ENCODE results near the gene FXYD7. TPM values are rescaled to one million over a fixed set of nuclear protein-coding genes. Genes with fewer than 3 reads are reported as not detected.

Gene FXYD7
- total and polyA plus RNA-seq, 3 experiments from 2014 or later = 0.60 to 12.9 (median 1.0) TPM

DNA sequence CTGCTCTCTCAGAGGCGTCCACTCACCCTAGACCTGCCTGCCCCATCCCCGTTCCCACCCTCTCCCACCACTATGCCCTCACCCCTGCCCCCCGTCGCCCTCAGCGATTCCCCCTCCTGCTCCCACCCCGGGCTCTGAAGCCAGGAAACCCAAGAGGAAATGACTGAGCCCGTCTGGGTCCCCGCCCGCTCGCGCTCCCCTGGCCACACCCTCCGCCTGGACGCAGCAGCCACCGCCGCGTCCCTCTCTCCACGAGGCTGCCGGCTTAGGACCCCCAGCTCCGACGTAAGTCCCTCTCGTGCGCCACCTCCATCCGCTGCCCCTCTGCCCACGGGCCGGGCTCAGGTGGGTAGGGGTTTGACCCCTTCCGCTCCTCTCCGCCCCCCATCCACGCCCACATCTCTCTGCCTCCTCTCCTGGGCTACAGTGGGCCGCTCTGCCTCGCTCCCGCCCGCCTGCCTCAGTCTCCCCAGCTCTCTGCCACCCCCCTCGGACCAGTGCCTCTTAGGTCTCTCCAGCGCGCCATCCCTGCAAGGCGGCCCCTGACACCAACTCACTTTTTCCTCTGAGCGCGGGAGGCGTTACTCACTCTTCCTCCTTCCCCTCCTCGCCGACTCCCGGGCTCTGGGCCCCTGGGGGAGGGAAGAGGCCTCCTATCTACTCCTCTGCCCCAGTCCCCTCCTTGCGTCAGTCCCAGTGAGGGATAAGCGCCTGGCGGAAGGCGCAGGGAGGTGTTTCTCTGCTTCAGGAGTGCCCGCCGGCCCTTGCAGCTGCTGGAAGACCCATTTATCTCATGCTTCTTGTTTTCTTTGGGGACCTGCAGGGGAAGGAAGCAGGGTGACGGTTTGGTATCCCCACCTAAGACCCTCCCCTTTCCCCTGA is 11.7 kb downstream of the FXYD7 start, which contains the start of gene FXYD5:
Gene FXYD5, plus strand, starts transcription at position 211 of the 882 bp plus-strand sequence. CDS start 816 bp downstream, outside the sequence.
- H3K27ac ChIP-seq (ENCODE audit: low read depth, low read length) = peak within 1 kb of the TSS; percentile 91
- H3K4me3 ChIP-seq (ENCODE audit: low read length) = peak within 1 kb of the TSS; percentile 92
- no peaks in the 10 kb centered on the region for H3K9me3 ChIP-seq (ENCODE audit: low read length)
- CTCF ChIA-PET = interaction anchor here (0.6 to 4.0 kb wide), 21 partner anchors 8 to 141 kb away, joined by 3 to 29 read pairs (median 4); partner anchors contain the start of genes FAM187B and FXYD3
- POLR2A ChIA-PET = interaction anchor here (0.6 to 4.9 kb wide), 8 partner anchors 12 to 113 kb away, joined by 3 to 34 read pairs (median 4); partner anchors contain the start of gene FXYD7
- DNase-seq = peak; percentile 58 to 77 (median 62)
- H3K36me3 ChIP-seq (ENCODE audit: insufficient read depth, low read length) = peaks cover 29% of the 10 kb centered on the region
- Mint-ChIP-seq H3K36me3 (peaks cover 10 to 57% (median 20%) of the 10 kb centered on the region in 3 donors), H3K27me3 (no peaks in the 10 kb centered on the region), H3K27ac (peak within 1 kb of the TSS; percentile 91 to 100 (median 98)), H3K9me3 (no peaks in the 10 kb centered on the region), H3K4me3 (peak within 1 kb of the TSS; percentile 96 to 100 (median 99)), H3K4me1 (peaks cover 49 to 52% (median 49%) of the 10 kb centered on the region in 3 donors)
- H3K4me1 ChIP-seq (ENCODE audit: insufficient read depth, low read length) = peaks cover 37% of the 10 kb centered on the region
- no peaks in the 10 kb centered on the region for H3K27me3 ChIP-seq (ENCODE audit: insufficient read depth, low read length, poor library complexity, severe bottlenecking)

DNA sequence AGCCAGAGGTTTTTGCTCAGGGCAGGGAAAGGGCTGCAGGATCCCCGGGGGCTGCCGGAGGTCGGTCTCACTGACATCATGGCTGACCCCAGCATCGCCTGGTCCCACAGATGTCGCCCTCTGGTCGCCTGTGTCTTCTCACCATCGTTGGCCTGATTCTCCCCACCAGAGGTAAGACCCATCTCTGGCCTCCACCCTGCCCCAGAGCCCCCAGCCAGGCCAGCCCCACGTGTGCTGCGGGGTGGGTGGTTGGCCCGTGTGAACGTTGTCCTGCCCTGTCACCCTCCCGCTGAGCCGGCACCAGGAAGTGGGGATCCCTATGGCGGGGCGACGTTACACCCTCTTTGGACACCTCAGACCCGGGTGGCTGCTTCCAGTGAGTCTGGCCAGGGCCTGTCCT is 12.4 kb downstream of the FXYD7 start:
- Histone ChIP-seq H3K36me3 (ENCODE audit: insufficient read depth, low read length) (peaks cover 30% of the 10 kb centered on the region), H3K4me1 (ENCODE audit: insufficient read depth, low read length) (peaks cover 37% of the 10 kb centered on the region), H3K27me3 (ENCODE audit: insufficient read depth, low read length, poor library complexity, severe bottlenecking) (no peaks in the 10 kb centered on the region), H3K9me3 (ENCODE audit: low read length) (no peaks in the 10 kb centered on the region), H3K4me3 (ENCODE audit: low read length) (peak overlapping the region; percentile 92), H3K27ac (ENCODE audit: low read depth, low read length) (peak overlapping the region; percentile 91)
- Mint-ChIP-seq H3K27ac (peak overlapping the region; percentile 91 to 100 (median 98)), H3K4me3 (peak overlapping the region; percentile 96 to 100 (median 99)), H3K36me3 (peaks cover 12 to 64% (median 20%) of the 10 kb centered on the region in 3 donors), H3K9me3 (no peaks in the 10 kb centered on the region), H3K27me3 (no peaks in the 10 kb centered on the region), H3K4me1 (peaks cover 49 to 53% (median 49%) of the 10 kb centered on the region in 3 donors)
- ChIA-PET CTCF (interaction anchor here (1.0 to 4.0 kb wide), 5 partner anchors 14 to 111 kb away, joined by 3 to 29 read pairs (median 4); no protein-coding TSS in a partner anchor), POLR2A (interaction anchor here (2.0 to 4.9 kb wide), 2 partner anchors 13 to 58 kb away, joined by 7 to 34 read pairs; partner anchors contain the start of gene FXYD7)
- peak in 2 of 5 donors; percentile 20 to 24 for DNase-seq

DNA sequence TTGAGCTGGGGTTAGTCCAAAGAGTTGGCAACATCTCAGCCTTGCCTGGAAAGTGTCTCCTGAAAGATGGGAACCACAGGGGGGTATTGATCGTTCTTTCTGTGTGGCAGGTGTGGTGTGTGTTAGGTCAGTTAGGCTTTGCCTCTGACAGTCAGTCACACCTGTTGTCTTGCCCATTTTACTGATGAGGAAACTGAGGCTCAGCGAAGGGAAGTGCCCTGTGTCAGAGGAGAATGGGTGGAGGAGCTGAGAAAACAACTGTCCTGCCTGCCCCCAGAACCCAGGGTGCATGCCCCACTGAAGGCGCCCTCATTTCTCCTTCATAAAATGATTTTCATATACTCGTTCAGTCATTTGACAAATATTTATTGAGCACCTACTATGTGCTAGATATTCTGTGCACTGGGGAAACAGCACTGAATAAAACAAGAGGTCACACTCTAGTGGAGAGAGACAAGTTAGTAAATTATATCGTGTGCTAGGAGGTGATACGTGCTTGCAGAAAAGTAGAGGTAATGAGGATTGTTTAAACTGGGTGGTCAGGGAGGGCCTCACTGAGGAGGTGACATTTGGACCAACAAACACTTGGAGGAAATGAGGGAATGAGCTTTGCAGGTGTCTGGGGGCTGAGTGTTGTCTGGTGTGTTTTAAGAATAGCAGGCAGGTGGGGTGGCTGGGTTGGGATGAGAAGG is 13.1 kb downstream of the FXYD7 start:
- H3K4me1 Mint-ChIP-seq = peaks cover 50 to 56% (median 51%) of the 10 kb centered on the region in 3 donors
- H3K27ac Mint-ChIP-seq = peak overlapping the region; percentile 91 to 100 (median 98)
- peaks cover 18 to 71% (median 21%) of the 10 kb centered on the region in 3 donors for H3K36me3 Mint-ChIP-seq
- Histone ChIP-seq H3K27me3 (ENCODE audit: insufficient read depth, low read length, poor library complexity, severe bottlenecking) (no peaks in the 10 kb centered on the region), H3K36me3 (ENCODE audit: insufficient read depth, low read length) (peaks cover 36% of the 10 kb centered on the region), H3K27ac (ENCODE audit: low read depth, low read length) (peak overlapping the region; percentile 91), H3K4me1 (ENCODE audit: insufficient read depth, low read length) (peaks cover 37% of the 10 kb centered on the region), H3K9me3 (ENCODE audit: low read length) (no peaks in the 10 kb centered on the region), H3K4me3 (ENCODE audit: low read length) (peak overlapping the region; percentile 92)
- no peaks in the 10 kb centered on the region for H3K9me3 Mint-ChIP-seq
- no peak for DNase-seq
- H3K4me3 Mint-ChIP-seq = peak overlapping the region; percentile 96 to 100 (median 99)
- no peaks in the 10 kb centered on the region for H3K27me3 Mint-ChIP-seq
- ChIA-PET CTCF (interaction anchor here (1.0 to 1.4 kb wide), 4 partner anchors 14 to 112 kb away, joined by 3 to 5 read pairs (median 4); no protein-coding TSS in a partner anchor), POLR2A (interaction anchor here (4.9 kb wide), 1 partner anchor 14 kb away, joined by 34 read pairs; the partner anchor contains the start of gene FXYD7)

DNA sequence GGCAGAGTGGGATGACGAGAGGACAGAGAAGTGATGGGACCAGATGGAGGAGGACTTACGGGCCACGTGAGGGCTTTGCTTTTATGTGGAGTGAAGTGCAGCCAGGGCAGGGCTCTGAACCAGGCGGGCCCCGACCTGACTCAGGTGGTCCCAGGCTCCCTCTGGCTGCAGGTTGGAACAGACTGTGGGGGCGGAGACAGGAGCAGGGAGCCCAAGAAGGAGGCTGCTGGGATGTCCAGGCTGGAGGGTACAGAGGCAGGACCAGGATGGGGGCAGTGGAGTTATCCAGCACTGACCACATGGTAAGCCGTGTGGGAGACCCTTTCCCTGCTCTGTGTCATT is 13.6 kb downstream of the FXYD7 start:
- no peak for DNase-seq
- peaks cover 41% of the 10 kb centered on the region for H3K36me3 ChIP-seq (ENCODE audit: insufficient read depth, low read length)
- ChIA-PET POLR2A (no interaction called here), CTCF (interaction anchor here (1.0 to 1.4 kb wide), 4 partner anchors 15 to 112 kb away, joined by 3 to 5 read pairs (median 4); no protein-coding TSS in a partner anchor)
- Mint-ChIP-seq H3K36me3 (peaks cover 23 to 76% (median 26%) of the 10 kb centered on the region in 3 donors), H3K27me3 (no peaks in the 10 kb centered on the region), H3K4me3 (peak overlapping the region; percentile 96 to 100 (median 99)), H3K9me3 (no peaks in the 10 kb centered on the region), H3K27ac (peak overlapping the region; percentile 91 to 100 (median 98)), H3K4me1 (peaks cover 51 to 59% (median 55%) of the 10 kb centered on the region in 3 donors)
- peak overlapping the region; percentile 92 for H3K4me3 ChIP-seq (ENCODE audit: low read length)
- peak overlapping the region; percentile 91 for H3K27ac ChIP-seq (ENCODE audit: low read depth, low read length)
- H3K9me3 ChIP-seq (ENCODE audit: low read length) = no peaks in the 10 kb centered on the region
- H3K4me1 ChIP-seq (ENCODE audit: insufficient read depth, low read length) = peaks cover 37% of the 10 kb centered on the region
- H3K27me3 ChIP-seq (ENCODE audit: insufficient read depth, low read length, poor library complexity, severe bottlenecking) = no peaks in the 10 kb centered on the region

DNA sequence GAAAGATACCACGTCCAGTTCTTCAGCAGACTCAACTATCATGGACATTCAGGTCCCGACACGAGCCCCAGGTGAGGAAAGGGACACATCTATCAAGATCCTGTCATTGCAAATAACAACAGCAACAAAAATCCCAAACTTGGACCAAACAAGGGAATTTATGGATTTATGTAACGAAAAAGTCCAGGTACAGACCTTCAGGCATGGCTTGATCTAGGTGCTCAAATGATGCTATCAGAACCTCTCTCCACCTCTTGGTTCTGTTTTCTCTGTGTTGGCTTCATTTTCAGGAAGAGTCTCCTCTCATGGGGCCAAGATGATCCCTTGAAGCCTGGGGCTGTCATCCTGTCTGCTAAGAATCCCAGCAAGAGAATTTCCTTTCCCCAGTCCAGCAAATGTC is 14.4 kb downstream of the FXYD7 start:
- H3K4me3 Mint-ChIP-seq = peak overlapping the region in 6 of 7 donors; percentile 54 to 100 (median 98)
- Histone ChIP-seq H3K4me3 (ENCODE audit: low read length) (no peak overlapping the region), H3K27ac (ENCODE audit: low read depth, low read length) (no peak overlapping the region), H3K4me1 (ENCODE audit: insufficient read depth, low read length) (peaks cover 34% of the 10 kb centered on the region), H3K36me3 (ENCODE audit: insufficient read depth, low read length) (peaks cover 49% of the 10 kb centered on the region), H3K9me3 (ENCODE audit: low read length) (no peaks in the 10 kb centered on the region), H3K27me3 (ENCODE audit: insufficient read depth, low read length, poor library complexity, severe bottlenecking) (no peaks in the 10 kb centered on the region)
- CTCF ChIA-PET = no interaction called here
- peaks cover 52 to 65% (median 62%) of the 10 kb centered on the region in 3 donors for H3K4me1 Mint-ChIP-seq
- POLR2A ChIA-PET = no interaction called here
- DNase-seq = no peak
- H3K36me3 Mint-ChIP-seq = peaks cover 30 to 84% (median 33%) of the 10 kb centered on the region in 3 donors
- H3K27ac Mint-ChIP-seq = peak overlapping the region; percentile 10 to 99 (median 66)
- H3K27me3 Mint-ChIP-seq = no peaks in the 10 kb centered on the region
- H3K9me3 Mint-ChIP-seq = peaks cover 0 to 4% (median 0%) of the 10 kb centered on the region in 5 donors

DNA sequence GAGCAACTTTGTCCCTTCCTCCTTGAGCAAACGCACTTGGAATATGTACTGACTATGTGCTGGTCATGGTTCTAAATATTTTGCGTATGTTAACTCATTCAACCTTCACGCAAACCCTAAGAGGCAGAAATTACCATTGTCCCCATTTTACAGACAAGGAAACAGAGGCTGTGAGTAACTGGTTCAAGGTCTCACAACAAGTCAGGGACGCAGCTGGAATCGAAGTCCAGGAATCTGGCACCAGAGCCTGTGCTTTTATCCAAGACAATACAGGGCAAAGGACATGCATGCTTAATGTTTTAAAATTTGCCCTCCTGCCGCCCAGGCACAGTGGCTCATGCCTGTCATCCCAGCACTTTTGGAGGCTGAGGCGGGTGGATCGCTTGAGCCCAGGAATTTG is 16.6 kb downstream of the FXYD7 start:
- DNase-seq = no peak
- peaks cover 0 to 4% (median 2%) of the 10 kb centered on the region in 5 donors for H3K9me3 Mint-ChIP-seq
- Histone ChIP-seq H3K4me3 (ENCODE audit: low read length) (no peak overlapping the region), H3K36me3 (ENCODE audit: insufficient read depth, low read length) (peaks cover 71% of the 10 kb centered on the region), H3K4me1 (ENCODE audit: insufficient read depth, low read length) (peaks cover 26% of the 10 kb centered on the region), H3K27me3 (ENCODE audit: insufficient read depth, low read length, poor library complexity, severe bottlenecking) (no peaks in the 10 kb centered on the region), H3K27ac (ENCODE audit: low read depth, low read length) (no peak overlapping the region), H3K9me3 (ENCODE audit: low read length) (no peaks in the 10 kb centered on the region)
- H3K4me1 Mint-ChIP-seq = peaks cover 52 to 66% (median 62%) of the 10 kb centered on the region in 3 donors
- H3K27ac Mint-ChIP-seq = peak overlapping the region in 5 of 8 donors; percentile 50 to 99 (median 71)
- H3K36me3 Mint-ChIP-seq = peaks cover 46 to 99% (median 46%) of the 10 kb centered on the region in 3 donors
- ChIA-PET POLR2A (no interaction called here), CTCF (interaction anchor here (1.1 to 1.4 kb wide), 2 partner anchors 12 to 18 kb away, joined by 3 read pairs; no protein-coding TSS in a partner anchor)
- peak overlapping the region in 3 of 7 donors; percentile 10 to 50 (median 35) for H3K4me3 Mint-ChIP-seq
- peaks cover 0 to 2% of the 10 kb centered on the region in 2 donors for H3K27me3 Mint-ChIP-seq
